ENCODE measurements around the gene NEURL1B.

GRCh38 chr5:172612771-172613170 lies 28.3 kb upstream of the NEURL1B start:
- TF ChIP-seq MAX (IDR thresholded peaks at IDR 0.05) (no peak), EP300 (IDR thresholded peaks at IDR 0.05; ENCODE audit: borderline replicate concordance) (no peak), RAD21 (IDR thresholded peaks at IDR 0.05; ENCODE audit: low read depth) (no peak), REST (IDR thresholded peaks at IDR 0.05; ENCODE audit: low read depth) (no peak), CREB1 (IDR thresholded peaks at IDR 0.05; ENCODE audit: low read depth) (no peak), TAF1 (IDR thresholded peaks at IDR 0.05; ENCODE audit: low read depth) (no peak)
